HepG2 (cell line): Measurements from ENCODE around the gene SLC66A3. TPM values are rescaled to one million over a fixed set of nuclear protein-coding genes. Genes with fewer than 3 reads are reported as not detected.

Source experiments
- BRCA1 ChIP-seq: sonication (generic); formaldehyde crosslinking; IDR thresholded peaks from 2 replicates; pipeline ENCODE4 v1.4.0; 2020; ENCODE audit warnings: missing genetic modification reagents
- CBX5 ChIP-seq: sonication (generic); formaldehyde crosslinking; IDR thresholded peaks from 2 replicates; pipeline ENCODE4 v1.4.0; 2020; ENCODE audit warnings: missing genetic modification reagents, borderline replicate concordance
- HIVEP1 ChIP-seq: sonication (generic); formaldehyde crosslinking; IDR thresholded peaks from 2 replicates; pipeline ENCODE4 v1.4.0; 2020; ENCODE audit warnings: mild to moderate bottlenecking, missing genetic modification reagents
- HNRNPH1 ChIP-seq: fragments of 200-400 bp; formaldehyde crosslinking; optimal IDR thresholded peaks from 2 replicates; pipeline ENCODE3; 2017; ENCODE audit warnings: mild to moderate bottlenecking, low read depth, low read length
- KLF13 ChIP-seq: sonication (generic); formaldehyde crosslinking; IDR thresholded peaks from 2 replicates; pipeline ENCODE4 v1.4.0; 2020; ENCODE audit warnings: mild to moderate bottlenecking, missing genetic modification reagents
- NR2F2 ChIP-seq: IDR thresholded peaks from 2 replicates; pipeline ENCODE4 v1.6.1; 2012; ENCODE audit warnings: low read depth, inconsistent platforms, borderline replicate concordance
- RAD21 ChIP-seq: fragments of 450-650 bp; formaldehyde crosslinking; IDR thresholded peaks from 2 replicates; pipeline ENCODE4 v1.5.0; 2020; ENCODE audit warnings: mild to moderate bottlenecking
- ZBTB38 ChIP-seq: sonication (generic); formaldehyde crosslinking; IDR thresholded peaks from 2 replicates; pipeline ENCODE4 v1.5.1; 2020; ENCODE audit warnings: mild to moderate bottlenecking, missing genetic modification reagents
- ZFP91 ChIP-seq: sonication (generic); formaldehyde crosslinking; IDR thresholded peaks from 2 replicates; pipeline ENCODE4 v1.9.0; 2022; ENCODE audit warnings: missing genetic modification reagents, mild to moderate bottlenecking, borderline replicate concordance
- ZNF205 ChIP-seq: IDR thresholded peaks from 2 replicates; pipeline ENCODE4 v1.6.1; 2018; ENCODE audit warnings: missing biosample characterization, missing genetic modification reagents
- ZNF232 ChIP-seq: sonication (generic); formaldehyde crosslinking; IDR thresholded peaks from 2 replicates; pipeline ENCODE4 v1.4.0; 2020; ENCODE audit warnings: missing genetic modification reagents, borderline replicate concordance
- ZNF367 ChIP-seq: sonication (generic); formaldehyde crosslinking; IDR thresholded peaks from 2 replicates; pipeline ENCODE4 v1.4.0; 2020; ENCODE audit warnings: missing genetic modification reagents, borderline replicate concordance
- ZNF569 ChIP-seq: sonication (generic); formaldehyde crosslinking; IDR thresholded peaks from 2 replicates; pipeline ENCODE4 v1.5.0; 2020; ENCODE audit warnings: mild to moderate bottlenecking, missing genetic modification reagents, moderate library complexity, borderline replicate concordance
- ZNF615 ChIP-seq: sonication (generic); formaldehyde crosslinking; IDR thresholded peaks from 2 replicates; pipeline ENCODE4 v1.5.0; 2020; ENCODE audit warnings: mild to moderate bottlenecking, missing genetic modification reagents, borderline replicate concordance
- ZNF709 ChIP-seq: sonication (generic); formaldehyde crosslinking; IDR thresholded peaks from 2 replicates; pipeline ENCODE4 v1.5.0; 2020; ENCODE audit warnings: mild to moderate bottlenecking, missing genetic modification reagents
- ZNF749 ChIP-seq: sonication (generic); formaldehyde crosslinking; IDR thresholded peaks from 2 replicates; pipeline ENCODE4 v1.8.0; 2022; ENCODE audit warnings: mild to moderate bottlenecking, missing genetic modification reagents, moderate library complexity, borderline replicate concordance
- ZNF792 ChIP-seq: IDR thresholded peaks from 2 replicates; pipeline ENCODE4 v1.6.1; 2016
- polyA plus RNA-seq, 8 experiments: library from polyadenylated mRNA; depleted of rRNA in 3 of 8; stranded (reverse) in 7 of 8; unstranded in 1 of 8; fragments of >200 nt; fragmentation: Illumina TruSeq in 4 of 8; extraction: Trizol in 4 of 8; gene quantifications; 2 replicates each; pipeline versions ENCODE4 v1.2.1 to v1.2.3, GENCODE V29; 2011 to 2016; ENCODE audit warnings: low read depth in 4 of 8, missing spikeins in 1 of 8, mixed read lengths in 1 of 8; ENCODE audit not compliant: insufficient read depth in 1 of 8
- total RNA-seq, 5 experiments: library from RNA; depleted of rRNA; stranded (reverse); fragments of >200 nt; fragmentation: Illumina TruSeq; extraction: Trizol; gene quantifications; 2 replicates each; pipeline ENCODE4 v1.2.3, GENCODE V29; 2016; ENCODE audit warnings: low read depth in 1 of 5
- TF ChIP-seq, protein P1 (sequence below), 2 experiments: sonication (generic) in 1 of 2; formaldehyde crosslinking in 1 of 2; IDR thresholded peaks; 2 replicates each; pipeline versions ENCODE4 v1.4.0 to v1.6.1; 2018 to 2020; ENCODE audit warnings: missing genetic modification reagents in 2 of 2, borderline replicate concordance in 1 of 2, low read depth in 1 of 2, mild to moderate bottlenecking in 1 of 2, missing biosample characterization in 1 of 2
- TF ChIP-seq, protein P2 (sequence below): sonication (generic); formaldehyde crosslinking; IDR thresholded peaks from 2 replicates; pipeline ENCODE4 v1.4.0; 2020; ENCODE audit warnings: missing genetic modification reagents
- TF ChIP-seq, protein P3 (sequence below): sonication (generic); formaldehyde crosslinking; IDR thresholded peaks from 2 replicates; pipeline ENCODE4 v1.4.0; 2020; ENCODE audit warnings: missing genetic modification reagents, borderline replicate concordance

SLC66A3 gene
- total and polyA plus RNA-seq, 2 of the 13 experiments (the other 11 are each of a cell fraction or from before 2014, with no cell fraction given), result 2.2 to 3.7 TPM

DNA sequence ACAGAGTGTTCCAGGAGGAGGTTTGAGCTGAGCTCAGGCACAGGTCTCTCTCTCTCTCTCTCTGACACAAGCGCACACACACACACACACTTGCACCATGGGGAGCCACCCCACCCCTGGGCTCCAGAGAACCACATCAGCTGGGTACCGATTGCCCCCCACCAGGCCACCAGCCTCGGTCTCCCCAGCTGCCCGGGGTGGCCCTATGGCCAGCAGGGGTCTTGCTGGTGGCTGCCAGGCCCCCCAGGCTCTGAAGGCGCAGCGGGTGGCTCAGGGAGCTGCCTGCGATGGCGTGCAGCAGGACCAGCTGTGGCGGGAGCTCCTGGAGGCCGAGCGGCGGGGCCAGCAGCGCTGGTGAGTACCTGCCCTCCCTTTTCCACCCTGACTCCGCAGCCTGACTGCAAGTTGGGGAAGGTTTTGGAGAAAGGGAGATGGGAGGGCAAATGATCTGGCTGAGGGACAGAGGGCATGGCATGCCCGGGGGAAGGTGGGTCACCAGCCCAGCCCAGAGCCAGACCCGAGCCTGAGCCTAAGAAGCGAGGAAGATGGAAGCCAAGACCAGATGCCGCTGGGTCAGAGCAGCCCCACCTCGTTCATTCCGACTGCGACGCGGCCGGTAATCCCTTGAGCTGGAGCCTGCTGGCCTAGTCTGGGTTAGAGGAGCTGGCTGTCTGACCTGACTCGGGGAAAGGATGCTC lies 21.9 kb upstream of the SLC66A3 start (continued):
- TF ChIP-seq, protein P1, sequence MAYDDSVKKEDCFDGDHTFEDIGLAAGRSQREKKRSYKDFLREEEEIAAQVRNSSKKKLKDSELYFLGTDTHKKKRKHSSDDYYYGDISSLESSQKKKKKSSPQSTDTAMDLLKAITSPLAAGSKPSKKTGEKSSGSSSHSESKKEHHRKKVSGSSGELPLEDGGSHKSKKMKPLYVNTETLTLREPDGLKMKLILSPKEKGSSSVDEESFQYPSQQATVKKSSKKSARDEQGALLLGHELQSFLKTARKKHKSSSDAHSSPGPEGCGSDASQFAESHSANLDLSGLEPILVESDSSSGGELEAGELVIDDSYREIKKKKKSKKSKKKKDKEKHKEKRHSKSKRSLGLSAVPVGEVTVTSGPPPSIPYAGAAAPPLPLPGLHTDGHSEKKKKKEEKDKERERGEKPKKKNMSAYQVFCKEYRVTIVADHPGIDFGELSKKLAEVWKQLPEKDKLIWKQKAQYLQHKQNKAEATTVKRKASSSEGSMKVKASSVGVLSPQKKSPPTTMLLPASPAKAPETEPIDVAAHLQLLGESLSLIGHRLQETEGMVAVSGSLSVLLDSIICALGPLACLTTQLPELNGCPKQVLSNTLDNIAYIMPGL (CRISPR knock-in tag; IDR thresholded peaks at IDR 0.05; ENCODE audit: borderline replicate concordance in 1 of 2, low read depth in 1 of 2), result peak in 1 of 2 experiments; percentile 7; a peak in 1 of 4 replicates
- TF ChIP-seq ZNF615 (no peak), NR2F2 (no peak), ZNF792 (CRISPR knock-in tag) (no peak), HIVEP1 (CRISPR knock-in tag) (no peak), ZNF709 (CRISPR knock-in tag) (0 out of 2 replicates have a peak, but pooled peaks have one; percentile 57), HNRNPH1 (no peak), ZNF367 (CRISPR knock-in tag) (no peak), RAD21 (CRISPR knock-in tag) (no peak), ZNF205 (CRISPR knock-in tag) (peak; percentile 16; the same call in 1 of the 2 replicates), KLF13 (CRISPR knock-in tag) (peak; percentile 83; the same call in 1 of the 2 replicates), ZNF749 (CRISPR knock-in tag) (0 out of 2 replicates have a peak, but pooled peaks have one; percentile 4), ZBTB38 (CRISPR knock-in tag) (peak; percentile 41), ZNF232 (CRISPR knock-in tag) (no peak), CBX5 (CRISPR knock-in tag) (no peak), ZNF569 (peak; percentile 57; the same call in 1 of the 2 replicates), BRCA1 (no peak), ZFP91 (peak; percentile 64; the same call in 1 of the 2 replicates)
- TF ChIP-seq, protein P2, sequence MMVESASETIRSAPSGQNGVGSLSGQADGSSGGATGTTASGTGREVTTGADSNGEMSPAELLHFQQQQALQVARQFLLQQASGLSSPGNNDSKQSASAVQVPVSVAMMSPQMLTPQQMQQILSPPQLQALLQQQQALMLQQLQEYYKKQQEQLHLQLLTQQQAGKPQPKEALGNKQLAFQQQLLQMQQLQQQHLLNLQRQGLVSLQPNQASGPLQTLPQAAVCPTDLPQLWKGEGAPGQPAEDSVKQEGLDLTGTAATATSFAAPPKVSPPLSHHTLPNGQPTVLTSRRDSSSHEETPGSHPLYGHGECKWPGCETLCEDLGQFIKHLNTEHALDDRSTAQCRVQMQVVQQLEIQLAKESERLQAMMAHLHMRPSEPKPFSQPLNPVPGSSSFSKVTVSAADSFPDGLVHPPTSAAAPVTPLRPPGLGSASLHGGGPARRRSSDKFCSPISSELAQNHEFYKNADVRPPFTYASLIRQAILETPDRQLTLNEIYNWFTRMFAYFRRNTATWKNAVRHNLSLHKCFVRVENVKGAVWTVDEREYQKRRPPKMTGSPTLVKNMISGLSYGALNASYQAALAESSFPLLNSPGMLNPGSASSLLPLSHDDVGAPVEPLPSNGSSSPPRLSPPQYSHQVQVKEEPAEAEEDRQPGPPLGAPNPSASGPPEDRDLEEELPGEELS (CRISPR knock-in tag), result no peak
- TF ChIP-seq, protein P3, sequence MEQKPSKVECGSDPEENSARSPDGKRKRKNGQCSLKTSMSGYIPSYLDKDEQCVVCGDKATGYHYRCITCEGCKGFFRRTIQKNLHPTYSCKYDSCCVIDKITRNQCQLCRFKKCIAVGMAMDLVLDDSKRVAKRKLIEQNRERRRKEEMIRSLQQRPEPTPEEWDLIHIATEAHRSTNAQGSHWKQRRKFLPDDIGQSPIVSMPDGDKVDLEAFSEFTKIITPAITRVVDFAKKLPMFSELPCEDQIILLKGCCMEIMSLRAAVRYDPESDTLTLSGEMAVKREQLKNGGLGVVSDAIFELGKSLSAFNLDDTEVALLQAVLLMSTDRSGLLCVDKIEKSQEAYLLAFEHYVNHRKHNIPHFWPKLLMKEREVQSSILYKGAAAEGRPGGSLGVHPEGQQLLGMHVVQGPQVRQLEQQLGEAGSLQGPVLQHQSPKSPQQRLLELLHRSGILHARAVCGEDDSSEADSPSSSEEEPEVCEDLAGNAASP (CRISPR knock-in tag), result no peak
